DMS114 treated with DMSO at 0.1 percent for 48 hours (cell line): ENCODE results near the gene BTF3.
A peak's percentile ranks its signal among the peaks of the same experiment; 100 is the strongest.
"Not testable (repeated sequence)": the region's sequence is repeated elsewhere in the genome, so short reads cannot be mapped to it uniquely, and the experiment has no call there.

ENCODE experiments used
- DNase-seq: peaks from one replicate; lab custom pipeline; 2025; ENCODE audit not compliant: unreplicated experiment; lab: John Stamatoyannopoulos, UW

BTF3 gene

GRCh38 chr5:73498057-73498992 is at the start of gene BTF3:
BTF3 (plus strand) TSS chr5:73498442; CDS start chr5:73498668, 226 bp downstream.
- DNase-seq = peak; percentile 93

- DNase-seq = peak; percentile 92
These were observed 49.6 kb upstream of the BTF3 start, which contains the start of gene FOXD1 for GRCh38 chr5:73448463-73449136. FOXD1 (minus strand) TSS chr5:73448777; CDS start chr5:73448362, 415 bp downstream.

DNA sequence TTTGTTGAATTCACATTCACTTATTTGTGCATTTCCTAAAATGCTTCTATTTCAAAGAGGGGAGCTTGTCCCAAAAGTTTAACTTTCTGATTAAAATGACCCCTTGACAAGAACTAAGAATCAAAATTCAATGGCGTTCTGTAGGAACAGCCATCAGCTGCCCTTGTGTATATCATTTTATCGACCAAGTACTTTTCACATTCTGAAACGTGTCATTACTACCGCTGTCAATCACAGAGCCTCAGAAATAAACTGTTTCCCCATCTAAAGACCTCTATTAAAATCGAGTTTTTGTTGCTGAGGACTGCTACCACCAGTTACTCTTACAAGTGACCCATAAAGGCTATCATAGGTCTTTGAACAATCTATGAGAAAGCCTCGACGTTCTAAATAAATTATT is 48.1 kb upstream of the BTF3 start:
- DNase-seq = no peak

GRCh38 chr5:73450672-73451223 is 47.5 kb upstream of the BTF3 start:
- peak; percentile 56 for DNase-seq

GRCh38 chr5:73451224-73452130 is 46.8 kb upstream of the BTF3 start:
- peak; percentile 20 for DNase-seq

DNA sequence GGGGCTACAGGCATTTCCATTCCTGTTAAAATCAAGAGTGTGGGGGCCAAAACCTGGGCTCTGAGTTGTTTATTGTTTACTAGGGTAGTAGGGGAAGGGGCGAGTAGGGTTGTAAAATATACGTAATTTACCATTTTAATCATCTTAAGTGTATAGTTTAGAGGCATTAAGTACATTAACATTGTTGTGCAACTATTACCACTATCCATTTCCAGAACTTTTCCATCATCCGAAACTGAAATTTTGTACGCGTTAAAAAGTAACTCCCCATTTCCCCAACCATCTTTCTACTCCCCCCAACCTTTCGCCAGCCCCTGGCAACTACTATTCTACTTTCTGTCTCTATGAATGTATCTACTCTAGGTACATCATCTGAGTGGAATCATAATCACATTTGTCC is 46.0 kb upstream of the BTF3 start:
- DNase-seq = no peak

GRCh38 chr5:73454379-73455036 is 43.7 kb upstream of the BTF3 start:
- DNase-seq = peak; percentile 62

DNA sequence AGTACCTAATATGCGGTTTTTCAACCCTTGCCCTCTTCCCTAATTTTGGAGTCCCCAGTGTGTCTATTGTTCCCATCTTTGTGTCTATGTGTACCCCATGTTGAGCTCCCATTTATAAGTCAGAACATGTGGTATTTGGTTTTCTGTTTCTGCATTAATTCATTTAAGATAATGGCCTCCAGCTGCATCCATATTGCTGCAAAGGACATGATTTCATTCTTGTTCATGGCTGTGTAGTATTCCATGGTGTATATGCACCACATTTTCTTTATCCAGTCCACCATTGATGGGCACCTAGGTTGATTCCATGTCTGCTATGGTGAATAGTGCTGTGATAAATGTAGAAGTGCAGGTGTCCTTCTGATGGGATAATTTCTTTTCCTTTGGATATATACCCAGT is 41.8 kb upstream of the BTF3 start:
- DNase-seq = not testable (repeated sequence)

GRCh38 chr5:73459366-73459765 is 38.9 kb upstream of the BTF3 start:
- no peak for DNase-seq

DNA sequence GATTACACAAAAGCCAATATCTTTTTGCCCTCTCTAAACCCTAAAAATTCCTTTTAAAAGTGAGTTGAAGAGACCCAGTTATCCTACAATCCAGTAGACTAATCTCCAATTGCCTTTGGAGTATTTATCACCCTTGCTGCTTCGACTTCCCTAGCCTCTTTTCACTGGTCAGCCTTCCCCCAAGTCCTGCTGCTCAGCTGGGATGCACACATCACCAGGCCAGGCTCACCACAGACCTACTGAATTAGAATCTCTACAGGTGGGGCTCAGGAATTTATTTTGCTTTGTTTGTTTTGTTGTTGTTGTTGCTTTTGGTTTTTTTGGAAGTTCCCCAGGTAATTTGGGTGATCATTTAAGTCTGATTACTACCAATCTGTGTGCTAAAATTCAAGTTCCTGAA is 38.1 kb upstream of the BTF3 start:
- DNase-seq = no peak

DNA sequence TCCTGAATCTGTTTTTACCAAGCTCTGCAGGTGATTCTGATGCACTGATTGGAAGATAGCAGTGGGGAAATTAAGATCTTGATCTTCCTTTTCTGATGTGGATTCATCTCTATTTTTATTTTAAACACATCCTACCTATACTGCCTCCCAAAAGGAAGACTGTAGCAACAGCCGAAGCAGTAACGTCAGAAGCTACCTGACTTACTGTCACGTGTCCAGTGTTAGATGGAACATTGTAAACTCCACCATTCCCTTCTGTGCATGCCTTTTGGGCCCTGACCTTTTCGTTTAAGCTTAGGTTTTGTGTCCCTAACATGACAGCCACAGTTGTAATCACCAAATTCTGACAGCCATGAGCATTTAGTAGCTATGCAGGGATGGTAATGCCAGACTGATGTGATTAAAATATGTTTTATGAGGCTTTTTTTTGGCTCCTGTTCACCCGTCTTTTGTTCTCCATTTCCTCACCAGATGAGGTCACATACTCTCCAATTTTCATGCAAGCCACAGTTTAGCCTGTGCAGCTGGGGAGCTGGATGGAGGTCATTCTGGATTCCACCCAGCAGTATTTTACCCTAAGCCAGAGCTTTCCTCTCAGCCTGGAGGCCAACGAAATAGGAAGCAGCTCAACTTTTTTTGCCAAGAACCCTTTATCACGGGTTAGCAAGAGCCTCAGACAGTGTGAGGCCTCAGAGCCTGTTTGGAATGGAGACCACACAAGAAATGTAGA is 34.1 kb upstream of the BTF3 start:
- no peak for DNase-seq

- DNase-seq = not testable (repeated sequence)
These were observed 29.6 kb upstream of the BTF3 start for GRCh38 chr5:73468638-73469037.

DNA sequence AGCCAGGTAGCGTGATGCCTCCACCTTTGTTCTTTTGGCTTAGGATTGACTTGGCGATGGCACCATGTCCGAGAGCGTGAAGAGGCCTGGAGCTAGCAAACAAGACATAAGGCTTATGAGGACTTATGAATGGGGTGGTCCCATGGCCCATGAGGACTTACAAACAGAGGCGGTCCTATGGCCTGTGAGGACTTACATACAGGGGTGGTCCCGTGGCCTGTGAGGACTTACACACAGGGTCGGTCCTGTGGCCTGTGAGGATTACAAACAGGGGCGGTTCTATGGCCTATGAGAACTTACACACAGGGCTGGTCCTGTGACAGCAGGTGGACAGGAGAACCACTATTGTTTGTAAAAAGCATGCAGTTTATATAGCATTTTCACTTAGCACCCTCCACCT is 28.4 kb upstream of the BTF3 start:
- DNase-seq = no peak

DNA sequence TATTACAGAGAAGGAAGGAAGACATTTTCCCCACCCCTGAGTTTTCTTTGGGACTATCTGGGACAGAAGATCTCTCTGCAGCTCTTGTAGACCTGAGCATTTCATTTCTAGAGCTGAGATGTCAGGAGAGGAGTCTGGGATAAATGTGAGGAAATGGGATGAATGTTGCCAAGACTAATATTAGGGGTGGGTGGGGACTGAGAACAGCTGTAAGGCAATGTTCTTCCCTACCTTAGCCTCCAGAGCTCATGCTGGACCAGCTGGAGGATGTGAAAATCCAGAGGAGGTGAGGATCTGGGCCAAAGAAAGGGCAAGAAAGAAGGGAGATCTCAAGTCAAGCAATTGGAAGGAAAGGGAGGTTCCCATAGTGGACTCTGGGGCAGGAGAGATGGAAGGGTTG is 26.6 kb upstream of the BTF3 start:
- DNase-seq = no peak

- DNase-seq = no peak
These were observed 26.1 kb upstream of the BTF3 start for GRCh38 chr5:73472116-73472515.

DNA sequence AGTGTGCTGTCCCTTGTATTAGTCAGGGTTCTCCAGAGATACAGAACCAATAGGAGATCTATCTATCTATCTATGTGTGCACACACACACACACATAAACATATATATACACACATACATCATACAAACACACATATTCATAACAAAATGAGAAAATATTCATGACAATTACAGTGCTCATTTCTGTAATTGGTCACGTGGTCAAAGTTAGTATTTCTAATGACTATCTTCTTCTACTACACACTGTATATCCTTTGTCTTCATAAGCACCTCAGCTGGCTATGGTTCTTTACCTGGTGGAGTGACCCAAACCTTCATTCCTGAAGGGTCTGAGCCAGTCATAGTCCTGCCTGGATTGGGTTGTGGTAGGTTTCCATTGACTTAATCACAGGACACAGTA is 17.7 kb upstream of the BTF3 start:
- no peak for DNase-seq

- no peak for DNase-seq
These were observed 15.7 kb upstream of the BTF3 start for GRCh38 chr5:73482383-73483136.

GRCh38 chr5:73483676-73484075 is 14.6 kb upstream of the BTF3 start:
- no peak for DNase-seq

DNA sequence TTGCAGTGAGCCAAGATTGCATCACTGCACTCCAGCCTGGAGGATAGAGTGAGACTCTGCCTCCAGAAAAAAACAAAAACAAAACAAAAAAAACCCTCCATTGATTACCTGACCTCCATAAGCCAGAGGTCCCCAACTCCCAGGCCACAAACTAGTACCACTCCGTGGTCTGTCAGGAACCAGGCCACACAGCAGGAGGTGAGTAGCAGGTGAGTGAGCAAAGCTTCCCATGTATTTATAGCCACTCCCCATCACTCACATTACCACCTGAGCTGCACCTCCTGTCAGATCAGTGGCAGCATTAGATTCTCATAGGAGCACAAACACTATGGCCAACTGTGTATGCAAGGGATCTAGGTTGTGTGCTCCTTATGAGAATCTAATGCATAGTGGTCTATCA is 13.7 kb upstream of the BTF3 start:
- no peak for DNase-seq
